ENCODE measurements around the gene SPRR1B.

SPRR1B gene

GRCh38 chr1:153071511-153071910, 40.5 kb downstream of the SPRR1B start, which contains the start of gene SPRR2B:
SPRR2B (minus strand) TSS chr1:153071611; CDS start chr1:153070839, 772 bp downstream.
- DNase-seq (ENCODE audit: low read depth in 1 of 2, low spot score in 1 of 2): no peak
- Histone ChIP-seq H3K27ac (replicated peaks) (no peak within 1 kb of the TSS), H3K4me3 (replicated peaks; ENCODE audit: insufficient read depth, low read length) (no peak within 1 kb of the TSS), H3K27me3 (ENCODE audit: insufficient read depth, poor library complexity, severe bottlenecking) (peaks cover 2% of the 10 kb centered on the region)
- TF ChIP-seq CTCF (IDR thresholded peaks at IDR 0.05; ENCODE audit: insufficient read depth, low read length) (no peak), POLR2AphosphoS5 (IDR thresholded peaks at IDR 0.05; ENCODE audit: low read depth) (no peak), SPI1 (IDR thresholded peaks at IDR 0.05; ENCODE audit: borderline replicate concordance, low read depth) (no peak), GABPA (IDR thresholded peaks at IDR 0.05; ENCODE audit: low read depth) (no peak), REST (IDR thresholded peaks at IDR 0.05; ENCODE audit: insufficient replicate concordance, low read depth) (no peak)

- Histone ChIP-seq H3K27ac (replicated peaks) (no peak overlapping the region), H3K27me3 (ENCODE audit: insufficient read depth, poor library complexity, severe bottlenecking) (peaks cover 2% of the 10 kb centered on the region), H3K4me3 (replicated peaks; ENCODE audit: insufficient read depth, low read length) (no peak overlapping the region)
- TF ChIP-seq CTCF (IDR thresholded peaks at IDR 0.05; ENCODE audit: insufficient read depth, low read length): no peak
- no peak for TF ChIP-seq REST (IDR thresholded peaks at IDR 0.05; ENCODE audit: insufficient replicate concordance, low read depth)
- TF ChIP-seq POLR2AphosphoS5 (IDR thresholded peaks at IDR 0.05; ENCODE audit: low read depth): no peak
- 0 out of 2 replicates have a peak, but pooled peaks have one; percentile 1 for TF ChIP-seq SPI1 (IDR thresholded peaks at IDR 0.05; ENCODE audit: borderline replicate concordance, low read depth)
- no peak for DNase-seq (ENCODE audit: low read depth in 1 of 2, low spot score in 1 of 2)
Observed at GRCh38 chr1:153072806-153073726, 42.1 kb downstream of the SPRR1B start.

- TF ChIP-seq CTCF (IDR thresholded peaks at IDR 0.05; ENCODE audit: insufficient read depth, low read length): no peak
- TF ChIP-seq REST (IDR thresholded peaks at IDR 0.05; ENCODE audit: insufficient replicate concordance, low read depth): no peak
- TF ChIP-seq SPI1 (IDR thresholded peaks at IDR 0.05; ENCODE audit: borderline replicate concordance, low read depth): no peak
- no peak for TF ChIP-seq POLR2AphosphoS5 (IDR thresholded peaks at IDR 0.05; ENCODE audit: low read depth)
- no peak for TF ChIP-seq GABPA (IDR thresholded peaks at IDR 0.05; ENCODE audit: low read depth)
- Histone ChIP-seq H3K4me3 (replicated peaks; ENCODE audit: insufficient read depth, low read length) (no peak overlapping the region), H3K27ac (replicated peaks) (no peak overlapping the region), H3K27me3 (ENCODE audit: insufficient read depth, poor library complexity, severe bottlenecking) (no peaks in the 10 kb centered on the region)
- DNase-seq (ENCODE audit: low read depth in 1 of 2, low spot score in 1 of 2): no peak
Observed at GRCh38 chr1:153081736-153082135, 50.7 kb downstream of the SPRR1B start.
